ENCODE measurements around the gene CRYBG3.

Gene CRYBG3

GRCh38 chr3:97863031-97863430, 41.2 kb downstream of the CRYBG3 start:
- TF ChIP-seq POLR2AphosphoS5 (IDR thresholded peaks at IDR 0.05; ENCODE audit: low read depth, low read length) = no peak
- TF ChIP-seq SIN3A (IDR thresholded peaks at IDR 0.05; ENCODE audit: borderline replicate concordance, insufficient read depth, low read length) = no peak
- TF ChIP-seq, protein P1, sequence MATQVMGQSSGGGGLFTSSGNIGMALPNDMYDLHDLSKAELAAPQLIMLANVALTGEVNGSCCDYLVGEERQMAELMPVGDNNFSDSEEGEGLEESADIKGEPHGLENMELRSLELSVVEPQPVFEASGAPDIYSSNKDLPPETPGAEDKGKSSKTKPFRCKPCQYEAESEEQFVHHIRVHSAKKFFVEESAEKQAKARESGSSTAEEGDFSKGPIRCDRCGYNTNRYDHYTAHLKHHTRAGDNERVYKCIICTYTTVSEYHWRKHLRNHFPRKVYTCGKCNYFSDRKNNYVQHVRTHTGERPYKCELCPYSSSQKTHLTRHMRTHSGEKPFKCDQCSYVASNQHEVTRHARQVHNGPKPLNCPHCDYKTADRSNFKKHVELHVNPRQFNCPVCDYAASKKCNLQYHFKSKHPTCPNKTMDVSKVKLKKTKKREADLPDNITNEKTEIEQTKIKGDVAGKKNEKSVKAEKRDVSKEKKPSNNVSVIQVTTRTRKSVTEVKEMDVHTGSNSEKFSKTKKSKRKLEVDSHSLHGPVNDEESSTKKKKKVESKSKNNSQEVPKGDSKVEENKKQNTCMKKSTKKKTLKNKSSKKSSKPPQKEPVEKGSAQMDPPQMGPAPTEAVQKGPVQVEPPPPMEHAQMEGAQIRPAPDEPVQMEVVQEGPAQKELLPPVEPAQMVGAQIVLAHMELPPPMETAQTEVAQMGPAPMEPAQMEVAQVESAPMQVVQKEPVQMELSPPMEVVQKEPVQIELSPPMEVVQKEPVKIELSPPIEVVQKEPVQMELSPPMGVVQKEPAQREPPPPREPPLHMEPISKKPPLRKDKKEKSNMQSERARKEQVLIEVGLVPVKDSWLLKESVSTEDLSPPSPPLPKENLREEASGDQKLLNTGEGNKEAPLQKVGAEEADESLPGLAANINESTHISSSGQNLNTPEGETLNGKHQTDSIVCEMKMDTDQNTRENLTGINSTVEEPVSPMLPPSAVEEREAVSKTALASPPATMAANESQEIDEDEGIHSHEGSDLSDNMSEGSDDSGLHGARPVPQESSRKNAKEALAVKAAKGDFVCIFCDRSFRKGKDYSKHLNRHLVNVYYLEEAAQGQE (IDR thresholded peaks at IDR 0.05; ENCODE audit: insufficient read depth in 1 of 2, low read depth in 2 of 2, low read length in 2 of 2) = no peak
- no peak for TF ChIP-seq FOXP2 (optimal IDR thresholded peaks at IDR 0.05; ENCODE audit: borderline replicate concordance, extremely low read depth, extremely low read length, insufficient read depth)
- TF ChIP-seq TAF1 (IDR thresholded peaks at IDR 0.05; ENCODE audit: borderline replicate concordance, insufficient read depth, low read length) = no peak

GRCh38 chr3:97863775-97864174, 42.0 kb downstream of the CRYBG3 start:
- TF ChIP-seq, protein P1 (IDR thresholded peaks at IDR 0.05; ENCODE audit: insufficient read depth in 1 of 2, low read depth in 2 of 2, low read length in 2 of 2) = no peak
- no peak for TF ChIP-seq POLR2AphosphoS5 (IDR thresholded peaks at IDR 0.05; ENCODE audit: low read depth, low read length)
- no peak for TF ChIP-seq TAF1 (IDR thresholded peaks at IDR 0.05; ENCODE audit: borderline replicate concordance, insufficient read depth, low read length)
- TF ChIP-seq SIN3A (IDR thresholded peaks at IDR 0.05; ENCODE audit: borderline replicate concordance, insufficient read depth, low read length) = no peak
- no peak for TF ChIP-seq FOXP2 (optimal IDR thresholded peaks at IDR 0.05; ENCODE audit: borderline replicate concordance, extremely low read depth, extremely low read length, insufficient read depth)

DNA sequence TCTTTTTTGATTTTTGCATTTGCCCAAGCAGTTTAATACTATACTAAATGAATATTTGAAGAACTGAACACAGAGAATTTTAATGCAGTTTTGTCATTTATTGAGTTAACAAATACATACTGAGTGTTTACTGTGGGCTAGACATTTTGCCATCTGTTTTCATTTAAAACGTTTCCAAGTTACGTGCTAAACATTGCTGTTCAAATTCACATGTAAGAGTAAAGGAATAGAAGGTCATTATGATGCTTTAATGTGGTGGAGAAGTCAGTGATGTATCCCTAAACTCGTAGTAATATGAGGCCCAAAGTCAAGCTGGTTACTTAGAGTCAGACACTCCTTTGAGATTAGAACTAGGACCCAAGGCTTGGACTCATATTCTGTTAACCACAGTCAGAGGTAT, 49.4 kb downstream of the CRYBG3 start:
- TF ChIP-seq, protein P1 (IDR thresholded peaks at IDR 0.05; ENCODE audit: insufficient read depth in 1 of 2, low read depth in 2 of 2, low read length in 2 of 2) = no peak
- no peak for TF ChIP-seq POLR2AphosphoS5 (IDR thresholded peaks at IDR 0.05; ENCODE audit: low read depth, low read length)
- TF ChIP-seq SIN3A (IDR thresholded peaks at IDR 0.05; ENCODE audit: borderline replicate concordance, insufficient read depth, low read length) = no peak

- TF ChIP-seq, protein P1 (IDR thresholded peaks at IDR 0.05; ENCODE audit: insufficient read depth in 1 of 2, low read depth in 2 of 2, low read length in 2 of 2) = peak; percentile 40 to 86; a peak in 2 of 4 replicates
- TF ChIP-seq TAF1 (IDR thresholded peaks at IDR 0.05; ENCODE audit: borderline replicate concordance, insufficient read depth, low read length) (no peak), FOXP2 (optimal IDR thresholded peaks at IDR 0.05; ENCODE audit: borderline replicate concordance, extremely low read depth, extremely low read length, insufficient read depth) (no peak)
Observed at GRCh38 chr3:97871801-97872524, 50.2 kb downstream of the CRYBG3 start.
